A549 (cell line): Measurements from ENCODE around the gene PTPRJ. TPM values are rescaled to one million over a fixed set of nuclear protein-coding genes. Genes with fewer than 3 reads are reported as not detected.

Experiments
- ATAC-seq, 2 experiments: fragments of 200-7000 bp in 1 of 2; fragments of >200 bp in 1 of 2; cut with Nextera tagmentation in 1 of 2; cut with Tn5 transposase in 1 of 2; 3 replicates each; pipeline versions ENCODE4 v1.8.0 to v1.9.1; 2018 to 2020; ENCODE audit warnings: mild to moderate bottlenecking in 1 of 2, moderate library complexity in 1 of 2
- CTCF ChIA-PET: fragments of 300-600 bp; sonication (Branson Sonifier 250); formaldehyde crosslinking; extraction: SDS; loops from one replicate; lab custom pipeline; 2021; ENCODE audit warnings: antibody characterized with exemption, inconsistent platforms; lab: Yijun Ruan, JAX
- POLR2A ChIA-PET: fragments of 350-600 bp; formaldehyde crosslinking; extraction: SDS; loops from one replicate; lab custom pipeline; 2021; ENCODE audit warnings: antibody characterized with exemption, inconsistent platforms; lab: Yijun Ruan, JAX
- DNase-seq, 2 experiments: peaks; one replicate each; pipeline versions ENCODE4 v3.0.0 to v3.0.0-alpha.2; 2011 to 2016; ENCODE audit warnings: low read depth in 1 of 2, low spot score in 1 of 2
- FAIRE-seq: peaks from 2 replicates; lab custom pipeline; 2011; peaks lifted over from hg19 to GRCh38; lab: Jason Lieb, UNC
- H3K27ac ChIP-seq, 2 experiments: fragments of >200 bp; sonication (Bioruptor Twin); formaldehyde crosslinking; 3 replicates each; pipeline ENCODE4 v1.5.1; 2016 to 2017
- H3K4me1 ChIP-seq: fragments of >200 bp; sonication (Bioruptor Twin); formaldehyde crosslinking; 3 replicates; pipeline ENCODE4 v1.6.1; 2016
- H3K4me2 ChIP-seq: fragments of >200 bp; sonication (Bioruptor Twin); formaldehyde crosslinking; 3 replicates; pipeline ENCODE4 v1.6.1; 2016
- H3K4me3 ChIP-seq: fragments of >200 bp; sonication (Bioruptor Twin); formaldehyde crosslinking; 3 replicates; pipeline ENCODE4 v1.5.1; 2016
- H3K9me3 ChIP-seq: fragments of >200 bp; sonication (Bioruptor Twin); formaldehyde crosslinking; 3 replicates; pipeline ENCODE4 v1.6.1; 2016
- BCL3 ChIP-seq: fragments of >200 bp; sonication (Bioruptor Twin); formaldehyde crosslinking; IDR thresholded peaks from 3 replicates; pipeline ENCODE4 v1.6.1; 2016
- CBX8 ChIP-seq: fragments of 200-600 bp; sonication (generic); IDR thresholded peaks from 2 replicates; pipeline ENCODE4 v1.6.1; 2016
- CEBPB ChIP-seq, 2 experiments: fragments of >200 bp in 1 of 2; sonication (Bioruptor Twin) in 1 of 2; formaldehyde crosslinking in 1 of 2; IDR thresholded peaks; 2 replicates each; pipeline ENCODE4 v1.6.1; 2012 to 2016
- CHD2 ChIP-seq: fragments of 150-350 bp; IDR thresholded peaks from 2 replicates; pipeline ENCODE4 v1.6.1; 2014; ENCODE audit warnings: low read length; ENCODE audit not compliant: partially characterized antibody
- CHD4 ChIP-seq: fragments of 200-600 bp; sonication (generic); IDR thresholded peaks from 2 replicates; pipeline ENCODE4 v1.6.1; 2016; ENCODE audit warnings: antibody characterized with exemption, mild to moderate bottlenecking, borderline replicate concordance
- E2F6 ChIP-seq: IDR thresholded peaks from 2 replicates; pipeline ENCODE4 v1.6.1; 2012; ENCODE audit warnings: low read depth, borderline replicate concordance
- EHF ChIP-seq: fragments of 250-450 bp; sonication (Bioruptor Pico); IDR thresholded peaks from 2 replicates; pipeline ENCODE4 v1.5.0; 2020; ENCODE audit warnings: mild to moderate bottlenecking
- EP300 ChIP-seq, 2 experiments: fragments of >200 bp; sonication (Bioruptor Twin); formaldehyde crosslinking; IDR thresholded peaks; 2 replicates in 1 of 2; 3 replicates in 1 of 2; pipeline ENCODE4 v1.6.1; 2016 to 2017
- FOSL2 ChIP-seq, 2 experiments: fragments of 450-650 bp in 1 of 2; fragments of >200 bp in 1 of 2; sonication (Bioruptor Twin) in 1 of 2; formaldehyde crosslinking; IDR thresholded peaks; 2 replicates each; pipeline versions ENCODE4 v1.5.0 to v1.6.1; 2016 to 2020; ENCODE audit warnings: mild to moderate bottlenecking in 1 of 2, moderate library complexity in 1 of 2
- HMGXB4 ChIP-seq: fragments of 250-450 bp; sonication (Bioruptor Pico); IDR thresholded peaks from 2 replicates; pipeline ENCODE4 v1.5.0; 2021; ENCODE audit warnings: mild to moderate bottlenecking, moderate library complexity, borderline replicate concordance
- HOXB13 ChIP-seq: fragments of 250-450 bp; sonication (Bioruptor Pico); IDR thresholded peaks from 2 replicates; pipeline ENCODE4 v1.5.0; 2020; ENCODE audit warnings: low read depth, mild to moderate bottlenecking, moderate library complexity
- HOXB5 ChIP-seq: fragments of 250-450 bp; sonication (Bioruptor Pico); IDR thresholded peaks from 2 replicates; pipeline ENCODE4 v1.5.0; 2020; ENCODE audit warnings: mild to moderate bottlenecking, moderate library complexity
- JUN ChIP-seq, 2 experiments: fragments of >200 bp; sonication (Bioruptor Twin); formaldehyde crosslinking; IDR thresholded peaks; 2 replicates in 1 of 2; 3 replicates in 1 of 2; pipeline ENCODE4 v1.6.1; 2016 to 2017
- KDM1A ChIP-seq: fragments of 200-600 bp; sonication (generic); IDR thresholded peaks from 2 replicates; pipeline ENCODE4 v1.6.1; 2016; ENCODE audit warnings: low read depth, mild to moderate bottlenecking
- KDM5A ChIP-seq: fragments of 200-600 bp; sonication (generic); IDR thresholded peaks from 2 replicates; pipeline ENCODE4 v1.6.1; 2016; ENCODE audit warnings: antibody characterized with exemption, mild to moderate bottlenecking
- NFE2L2 ChIP-seq: fragments of 150-350 bp; conservative IDR thresholded peaks from 2 replicates; pipeline ENCODE4 v1.6.1; 2014; ENCODE audit warnings: low read length
- PHF8 ChIP-seq: fragments of 200-600 bp; sonication (generic); IDR thresholded peaks from 2 replicates; pipeline ENCODE4 v1.6.1; 2016; ENCODE audit warnings: low read depth, mild to moderate bottlenecking, antibody characterized with exemption, moderate library complexity, borderline replicate concordance
- SREBF2 ChIP-seq: fragments of 450-650 bp; IDR thresholded peaks from 2 replicates; pipeline ENCODE4 v1.6.1; 2014; ENCODE audit warnings: mild to moderate bottlenecking, moderate library complexity
- TFCP2L1 ChIP-seq: fragments of 250-450 bp; sonication (Bioruptor Pico); IDR thresholded peaks from 2 replicates; pipeline ENCODE4 v1.5.0; 2021; ENCODE audit warnings: mild to moderate bottlenecking
- TP53 ChIP-seq: fragments of 250-450 bp; sonication (Bioruptor Pico); IDR thresholded peaks from 2 replicates; pipeline ENCODE4 v1.5.0; 2021; ENCODE audit warnings: mild to moderate bottlenecking, moderate library complexity
- USF2 ChIP-seq: fragments of 450-650 bp; IDR thresholded peaks from 2 replicates; pipeline ENCODE4 v1.6.1; 2014; ENCODE audit warnings: antibody characterized with exemption
- ZNF302 ChIP-seq: fragments of 250-450 bp; sonication (Bioruptor Pico); IDR thresholded peaks from 2 replicates; pipeline ENCODE4 v1.9.0; 2021; ENCODE audit warnings: inconsistent platforms, mild to moderate bottlenecking, moderate library complexity
- ZSCAN20 ChIP-seq: fragments of 250-450 bp; sonication (Bioruptor Pico); IDR thresholded peaks from 2 replicates; pipeline ENCODE4 v1.8.0; 2022; ENCODE audit warnings: mild to moderate bottlenecking, moderate library complexity
- WGBS: methylation state at CpG from one replicate; pipeline ENCODE4 v1.1.6; 2017; ENCODE audit errors: missing lambda C conversion rate; 5-methylcytosine and 5-hydroxymethylcytosine counted together
- polyA plus RNA-seq, 4 experiments: library from polyadenylated mRNA; depleted of rRNA in 3 of 4; stranded (reverse); fragments of >200 nt; fragmentation: RNase III in 1 of 4; extraction: RNeasy Plus Mini Kit Qiagen cat#74134 plus additional on column Dnase treatment in 1 of 4; gene quantifications; 2 replicates in 3 of 4; 3 replicates in 1 of 4; pipeline ENCODE4 v1.2.3, GENCODE V29; 2011 to 2017
- TF ChIP-seq, protein P1 (sequence below): IDR thresholded peaks from 2 replicates; pipeline ENCODE4 v1.6.1; 2012

The PTPRJ gene
- polyA plus RNA-seq, 2 of the 4 experiments (the other 2 are of a cell fraction): 30.3 to 50.5 TPM

DNA sequence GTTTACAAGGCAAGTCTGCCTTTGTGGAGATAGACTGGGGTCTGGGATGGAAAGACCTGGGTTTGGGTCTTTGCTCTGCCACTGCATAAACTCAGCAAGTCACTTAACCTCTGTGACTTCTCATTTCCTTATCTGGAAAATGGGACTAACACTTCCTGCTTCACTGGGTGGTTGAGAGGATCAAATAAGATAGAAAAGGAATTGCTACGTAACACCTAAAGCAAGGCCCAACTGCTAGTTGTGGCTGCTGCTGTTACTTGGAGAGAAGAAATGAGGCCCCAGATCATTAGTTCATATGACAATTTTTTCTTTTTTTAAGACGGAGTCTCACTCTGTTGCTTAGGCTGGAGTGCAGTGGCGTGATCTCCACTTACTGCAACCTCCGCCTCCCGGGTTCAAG lies 5.9 kb downstream of the PTPRJ start:
- H3K4me2 ChIP-seq: peak overlapping the region; percentile 51
- POLR2A ChIA-PET: no interaction called here
- no peak overlapping the region for H3K4me3 ChIP-seq
- TF ChIP-seq EHF (CRISPR knock-in tag) (no peak), ZSCAN20 (CRISPR knock-in tag) (no peak), JUN (IDR thresholded peaks at IDR 0.05) (no peak), CEBPB (IDR thresholded peaks at IDR 0.05) (no peak), FOSL2 (IDR thresholded peaks at IDR 0.05) (no peak), FOSL2 (CRISPR knock-in tag; IDR thresholded peaks at IDR 0.05) (no peak), EP300 (IDR thresholded peaks at IDR 0.05) (no peak), NFE2L2 (no peak), HOXB5 (CRISPR knock-in tag) (no peak), PHF8 (no peak)
- H3K4me1 ChIP-seq: peaks cover 84% of the 10 kb centered on the region
- FAIRE-seq (no peak), ATAC-seq (no peak), DNase-seq (no peak)
- WGBS: 91% methylated on average over 5 of the region's 5 CpGs
- H3K27ac ChIP-seq: peak overlapping the region; percentile 61 to 100
- CTCF ChIA-PET: no interaction called here
- H3K9me3 ChIP-seq: no peaks in the 10 kb centered on the region

DNA sequence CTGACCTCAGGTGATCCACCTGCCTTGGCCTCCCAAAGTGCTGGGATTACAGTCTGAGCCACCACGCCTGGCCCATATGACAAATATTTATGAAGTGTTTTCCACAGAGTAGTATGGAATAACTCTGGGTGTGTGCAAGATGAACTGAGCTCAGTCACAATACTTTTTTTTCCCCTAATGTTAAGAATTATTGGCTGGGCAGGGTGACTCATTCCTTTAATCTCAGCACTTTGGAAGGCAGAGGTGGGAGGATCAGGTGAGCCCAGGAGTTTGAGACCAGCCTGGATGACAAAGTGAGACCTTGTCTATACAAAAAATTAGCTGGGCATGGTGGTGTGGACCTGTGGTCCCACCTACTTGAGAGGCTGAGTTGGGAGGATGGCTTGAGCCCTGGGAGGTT lies 6.4 kb downstream of the PTPRJ start:
- POLR2A ChIA-PET: no interaction called here
- H3K4me2 ChIP-seq: peak overlapping the region; percentile 51
- H3K27ac ChIP-seq: peak overlapping the region; percentile 61 to 100
- FAIRE-seq: no peak
- CTCF ChIA-PET: interaction anchor here (0.9 kb wide), 1 partner anchor 52 kb away, joined by 5 read pairs; no protein-coding TSS in a partner anchor
- no peaks in the 10 kb centered on the region for H3K9me3 ChIP-seq
- DNase-seq: no peak
- H3K4me1 ChIP-seq: peaks cover 90% of the 10 kb centered on the region
- 36% methylated on average over 1 of the region's 1 CpG for WGBS
- TF ChIP-seq HOXB13 (CRISPR knock-in tag) (no peak), KDM1A (no peak), KDM5A (no peak), FOSL2 (IDR thresholded peaks at IDR 0.05) (no peak), FOSL2 (CRISPR knock-in tag; IDR thresholded peaks at IDR 0.05) (peak; percentile 57), HMGXB4 (CRISPR knock-in tag) (no peak)
- ATAC-seq: no peak
- no peak overlapping the region for H3K4me3 ChIP-seq

DNA sequence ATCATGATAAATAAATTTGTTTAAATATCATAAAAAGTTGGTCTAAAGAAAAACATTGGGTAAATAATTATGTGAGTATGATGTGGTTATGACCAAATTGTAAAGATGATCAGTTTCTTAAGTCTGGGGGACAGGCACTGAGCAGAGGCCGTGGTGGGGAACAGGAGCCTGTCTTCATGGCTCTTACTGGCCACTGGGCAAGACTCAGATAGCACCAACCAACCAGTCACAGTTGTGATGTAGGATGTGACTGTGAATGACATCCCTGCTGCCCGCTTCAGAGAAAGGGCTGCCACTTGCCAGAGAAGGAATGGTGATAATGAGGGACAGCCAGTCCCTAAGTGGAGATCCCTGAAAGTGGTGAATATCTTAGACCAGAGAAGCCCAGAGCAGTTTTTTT lies 7.0 kb downstream of the PTPRJ start:
- FAIRE-seq (no peak), DNase-seq (peak in 1 of 2 experiments; percentile 39), ATAC-seq (peak; percentile 22 to 25; a peak in 2 of 6 replicates)
- TF ChIP-seq BCL3 (no peak), SREBF2 (no peak), CBX8 (no peak), EHF (CRISPR knock-in tag) (no peak), CHD4 (no peak), TP53 (CRISPR knock-in tag) (no peak), CHD2 (no peak), FOSL2 (IDR thresholded peaks at IDR 0.05) (no peak), FOSL2 (CRISPR knock-in tag; IDR thresholded peaks at IDR 0.05) (no peak), E2F6 (no peak), KDM1A (no peak), KDM5A (no peak), USF2 (no peak), ZNF302 (CRISPR knock-in tag) (no peak), TFCP2L1 (no peak)
- TF ChIP-seq, protein P1, sequence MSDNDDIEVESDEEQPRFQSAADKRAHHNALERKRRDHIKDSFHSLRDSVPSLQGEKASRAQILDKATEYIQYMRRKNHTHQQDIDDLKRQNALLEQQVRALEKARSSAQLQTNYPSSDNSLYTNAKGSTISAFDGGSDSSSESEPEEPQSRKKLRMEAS: no peak
- Histone ChIP-seq H3K4me3 (no peak overlapping the region), H3K4me1 (peaks cover 93% of the 10 kb centered on the region), H3K27ac (peak overlapping the region; percentile 61 to 100), H3K9me3 (no peaks in the 10 kb centered on the region), H3K4me2 (peak overlapping the region; percentile 51)
- ChIA-PET CTCF (interaction anchor here (0.9 kb wide), 1 partner anchor 53 kb away, joined by 5 read pairs; no protein-coding TSS in a partner anchor), POLR2A (no interaction called here)
- 57% methylated on average over 2 of the region's 2 CpGs for WGBS
